GM12878 (cell line): ENCODE results near the gene SLC12A3. TPM values are rescaled to one million over a fixed set of nuclear protein-coding genes. Genes with fewer than 3 reads are reported as not detected.
A peak's percentile ranks its signal among the peaks of the same experiment; 100 is the strongest.

Experiments used
- ATF7 ChIP-seq: fragments of 450-650 bp; IDR thresholded peaks from 2 replicates; pipeline ENCODE4 v1.6.1; 2016; ENCODE audit warnings: low read depth, mild to moderate bottlenecking
- BACH1 ChIP-seq: fragments of 450-650 bp; IDR thresholded peaks from 2 replicates; pipeline ENCODE4 v1.6.1; 2017; ENCODE audit warnings: mild to moderate bottlenecking, borderline replicate concordance
- BCLAF1 ChIP-seq: fragments of 450-650 bp; IDR thresholded peaks from 2 replicates; pipeline ENCODE4 v1.6.1; 2017; ENCODE audit warnings: antibody characterized with exemption, mild to moderate bottlenecking, moderate library complexity
- BRCA1 ChIP-seq: IDR thresholded peaks from 2 replicates; pipeline ENCODE4 v1.6.1; 2011; ENCODE audit warnings: low read depth, low read length, improper control_type of control experiment
- CHD2 ChIP-seq: IDR thresholded peaks from 2 replicates; pipeline ENCODE4 v1.6.1; 2011; ENCODE audit warnings: low read depth, low read length, improper control_type of control experiment, borderline replicate concordance
- ELK1 ChIP-seq: IDR thresholded peaks from 2 replicates; pipeline ENCODE4 v1.6.1; 2012; ENCODE audit warnings: low read depth, low read length, improper control_type of control experiment
- EZH2 ChIP-seq: IDR thresholded peaks from 2 replicates; pipeline ENCODE4 v1.6.1; 2012; ENCODE audit warnings: low read depth, mild to moderate bottlenecking, control low read depth, inconsistent platforms, low read length, borderline replicate concordance; ENCODE audit not compliant: control insufficient read depth
- HDGF ChIP-seq: fragments of 450-650 bp; IDR thresholded peaks from 2 replicates; pipeline ENCODE4 v1.6.1; 2016; ENCODE audit warnings: antibody characterized with exemption
- IKZF1 ChIP-seq: fragments of 450-650 bp; conservative IDR thresholded peaks from 2 replicates; pipeline ENCODE4 v1.6.1; 2017; ENCODE audit warnings: antibody characterized with exemption, mild to moderate bottlenecking
- IKZF2 ChIP-seq, 2 experiments: fragments of 450-650 bp; IDR thresholded peaks; 2 replicates each; pipeline ENCODE4 v1.6.1; 2017; ENCODE audit warnings: mild to moderate bottlenecking in 2 of 2, moderate library complexity in 2 of 2
- IRF4 ChIP-seq: IDR thresholded peaks from 2 replicates; pipeline ENCODE4 v1.6.1; 2011; ENCODE audit warnings: low read depth, low read length
- JUNB ChIP-seq: IDR thresholded peaks from 2 replicates; pipeline ENCODE4 v1.6.1; 2016; ENCODE audit warnings: antibody characterized with exemption, mild to moderate bottlenecking
- NFXL1 ChIP-seq: fragments of 450-650 bp; IDR thresholded peaks from 2 replicates; pipeline ENCODE4 v1.6.1; 2017; ENCODE audit warnings: antibody characterized with exemption, mild to moderate bottlenecking, borderline replicate concordance
- NFYB ChIP-seq: IDR thresholded peaks from 2 replicates; pipeline ENCODE4 v1.6.1; 2011; ENCODE audit warnings: low read depth, mild to moderate bottlenecking, low read length, improper control_type of control experiment, moderate library complexity; ENCODE audit not compliant: insufficient read depth
- PAX8 ChIP-seq: fragments of 450-650 bp; IDR thresholded peaks from 2 replicates; pipeline ENCODE4 v1.6.1; 2017; ENCODE audit warnings: mild to moderate bottlenecking, moderate library complexity
- RFX5 ChIP-seq: IDR thresholded peaks from 2 replicates; pipeline ENCODE4 v1.6.1; 2011; ENCODE audit warnings: low read depth, low read length, improper control_type of control experiment
- SMAD5 ChIP-seq: IDR thresholded peaks from 2 replicates; pipeline ENCODE4 v1.6.1; 2016; ENCODE audit warnings: antibody characterized with exemption, low read depth
- SREBF2 ChIP-seq: IDR thresholded peaks from 2 replicates; pipeline ENCODE4 v1.6.1; 2012; ENCODE audit warnings: mild to moderate bottlenecking, low read length
- SUZ12 ChIP-seq: fragments of 200-600 bp; sonication (generic); IDR thresholded peaks from one replicate; pipeline ENCODE4 v1.6.1; 2018; ENCODE audit warnings: antibody characterized with exemption, mild to moderate bottlenecking; ENCODE audit not compliant: unreplicated experiment
- TCF7 ChIP-seq: IDR thresholded peaks from 2 replicates; pipeline ENCODE4 v1.6.1; 2014; ENCODE audit warnings: antibody characterized with exemption, borderline replicate concordance
- ZZZ3 ChIP-seq: IDR thresholded peaks from 2 replicates; pipeline ENCODE4 v1.6.1; 2011; ENCODE audit warnings: low read depth; ENCODE audit not compliant: control insufficient read depth, insufficient read length
- polyA plus RNA-seq, 11 experiments: library from polyadenylated mRNA; depleted of rRNA in 4 of 11; unstranded in 6 of 11; stranded (reverse) in 5 of 11; fragments of >200 nt; fragmentation: Nextera tagmentation in 4 of 11; fragmentation: Illumina TruSeq in 1 of 11; extraction: Ambion mirVana in 4 of 11; extraction: Trizol in 1 of 11; gene quantifications; 1 replicate in 1 of 11; 2 replicates in 10 of 11; pipeline versions ENCODE4 v1.2.1 to v1.2.3, GENCODE V29; 2011 to 2016; ENCODE audit warnings: inconsistent platforms in 2 of 11, missing spikeins in 2 of 11, low read depth in 1 of 11
- total RNA-seq, 4 experiments: library from RNA; depleted of rRNA in 3 of 4; stranded (reverse); fragments of >200 nt in 3 of 4; fragmentation: Illumina TruSeq in 1 of 4; extraction: Trizol in 1 of 4; gene quantifications; 2 replicates each; pipeline versions ENCODE4 v1.2.1 to v1.2.3, GENCODE V29; 2013 to 2021
- TF ChIP-seq, protein P1 (sequence below): fragments of 450-650 bp; IDR thresholded peaks from 2 replicates; pipeline ENCODE4 v1.6.1; 2017; ENCODE audit warnings: borderline replicate concordance
- TF ChIP-seq, protein P2 (sequence below): fragments of 450-650 bp; formaldehyde crosslinking; IDR thresholded peaks from 2 replicates; pipeline ENCODE4 v1.5.0; 2022; ENCODE audit warnings: mild to moderate bottlenecking, missing genetic modification characterization

SLC12A3 gene
- total and polyA plus RNA-seq, 10 of the 15 experiments (the other 5 are each of a cell fraction or from before 2014, with no cell fraction given), result 0.05 to 6.3 (median 3.1) TPM

DNA sequence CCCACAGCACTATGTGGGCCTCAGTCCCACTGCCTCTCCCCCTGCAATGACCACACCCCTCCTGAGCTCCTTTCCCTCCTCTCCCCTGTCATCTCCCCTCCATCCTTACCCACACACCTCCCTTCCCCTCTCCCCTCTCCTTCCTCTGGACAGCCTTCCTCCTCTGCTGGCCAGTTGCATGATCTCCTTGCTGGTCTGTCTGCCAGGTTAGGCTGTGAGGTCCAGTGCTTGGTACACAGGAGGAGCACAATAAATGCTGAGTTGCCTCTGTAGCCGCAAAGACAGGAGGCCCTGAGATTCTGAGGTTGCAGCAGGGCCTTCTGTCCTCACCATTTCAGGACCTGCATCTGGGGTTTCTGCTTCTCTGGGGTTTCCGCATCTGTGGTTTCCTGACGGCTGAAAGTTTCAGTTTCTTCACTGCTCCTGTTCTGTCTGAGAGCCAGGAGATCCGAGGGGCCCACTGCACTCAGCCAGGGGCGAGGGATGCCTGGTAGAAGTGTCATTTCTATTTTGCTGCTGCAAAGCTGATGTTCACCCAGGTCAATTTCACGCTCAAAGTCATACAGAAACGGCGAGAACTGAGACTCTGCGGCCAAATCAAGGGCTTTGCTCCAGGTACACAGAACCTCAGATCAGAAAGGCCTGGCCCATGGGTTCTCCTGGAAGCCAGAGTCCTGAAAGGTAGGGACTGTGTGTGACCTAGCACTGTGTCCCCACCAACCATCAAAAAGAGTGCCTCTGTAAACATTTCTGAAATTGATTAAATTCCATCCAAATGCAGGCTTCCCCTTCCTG, 4.6 kb upstream of the SLC12A3 start (continued):
- TF ChIP-seq, protein P1, sequence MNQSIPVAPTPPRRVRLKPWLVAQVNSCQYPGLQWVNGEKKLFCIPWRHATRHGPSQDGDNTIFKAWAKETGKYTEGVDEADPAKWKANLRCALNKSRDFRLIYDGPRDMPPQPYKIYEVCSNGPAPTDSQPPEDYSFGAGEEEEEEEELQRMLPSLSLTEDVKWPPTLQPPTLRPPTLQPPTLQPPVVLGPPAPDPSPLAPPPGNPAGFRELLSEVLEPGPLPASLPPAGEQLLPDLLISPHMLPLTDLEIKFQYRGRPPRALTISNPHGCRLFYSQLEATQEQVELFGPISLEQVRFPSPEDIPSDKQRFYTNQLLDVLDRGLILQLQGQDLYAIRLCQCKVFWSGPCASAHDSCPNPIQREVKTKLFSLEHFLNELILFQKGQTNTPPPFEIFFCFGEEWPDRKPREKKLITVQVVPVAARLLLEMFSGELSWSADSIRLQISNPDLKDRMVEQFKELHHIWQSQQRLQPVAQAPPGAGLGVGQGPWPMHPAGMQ, result peak; percentile 30; the same call in 1 of the 2 replicates
- TF ChIP-seq IKZF1 (peak; percentile 92), NFXL1 (no peak), SREBF2 (no peak), TCF7 (no peak), BRCA1 (no peak), BCLAF1 (no peak), HDGF (peak; percentile 98), CHD2 (no peak), SMAD5 (no peak), IKZF2 (IDR thresholded peaks at IDR 0.05) (peak; percentile 88 to 89), ATF7 (peak; percentile 52; the same call in 1 of the 2 replicates), IRF4 (peak; percentile 78; the same call in 1 of the 2 replicates), RFX5 (no peak), BACH1 (no peak), NFYB (no peak), EZH2 (no peak), SUZ12 (no peak), ELK1 (no peak), JUNB (peak; percentile 46), PAX8 (no peak), ZZZ3 (no peak)
- TF ChIP-seq, protein P2, sequence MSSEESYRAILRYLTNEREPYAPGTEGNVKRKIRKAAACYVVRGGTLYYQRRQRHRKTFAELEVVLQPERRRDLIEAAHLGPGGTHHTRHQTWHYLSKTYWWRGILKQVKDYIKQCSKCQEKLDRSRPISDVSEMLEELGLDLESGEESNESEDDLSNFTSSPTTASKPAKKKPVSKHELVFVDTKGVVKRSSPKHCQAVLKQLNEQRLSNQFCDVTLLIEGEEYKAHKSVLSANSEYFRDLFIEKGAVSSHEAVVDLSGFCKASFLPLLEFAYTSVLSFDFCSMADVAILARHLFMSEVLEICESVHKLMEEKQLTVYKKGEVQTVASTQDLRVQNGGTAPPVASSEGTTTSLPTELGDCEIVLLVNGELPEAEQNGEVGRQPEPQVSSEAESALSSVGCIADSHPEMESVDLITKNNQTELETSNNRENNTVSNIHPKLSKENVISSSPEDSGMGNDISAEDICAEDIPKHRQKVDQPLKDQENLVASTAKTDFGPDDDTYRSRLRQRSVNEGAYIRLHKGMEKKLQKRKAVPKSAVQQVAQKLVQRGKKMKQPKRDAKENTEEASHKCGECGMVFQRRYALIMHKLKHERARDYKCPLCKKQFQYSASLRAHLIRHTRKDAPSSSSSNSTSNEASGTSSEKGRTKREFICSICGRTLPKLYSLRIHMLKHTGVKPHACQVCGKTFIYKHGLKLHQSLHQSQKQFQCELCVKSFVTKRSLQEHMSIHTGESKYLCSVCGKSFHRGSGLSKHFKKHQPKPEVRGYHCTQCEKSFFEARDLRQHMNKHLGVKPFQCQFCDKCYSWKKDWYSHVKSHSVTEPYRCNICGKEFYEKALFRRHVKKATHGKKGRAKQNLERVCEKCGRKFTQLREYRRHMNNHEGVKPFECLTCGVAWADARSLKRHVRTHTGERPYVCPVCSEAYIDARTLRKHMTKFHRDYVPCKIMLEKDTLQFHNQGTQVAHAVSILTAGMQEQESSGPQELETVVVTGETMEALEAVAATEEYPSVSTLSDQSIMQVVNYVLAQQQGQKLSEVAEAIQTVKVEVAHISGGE (CRISPR knock-in tag), result no peak
